Measurements from ENCODE around the gene POLR1G. TPM values are rescaled to one million over a fixed set of nuclear protein-coding genes. Genes with fewer than 3 reads are reported as not detected.
A peak's percentile ranks its signal among the peaks of the same experiment; 100 is the strongest.
"Not testable (repeated sequence)": the region's sequence is repeated elsewhere in the genome, so short reads cannot be mapped to it uniquely, and the experiment has no call there.

Gene POLR1G
- total RNA-seq, 6 donors from 2014 or later, result 1.0 to 7.7 (median 5.8) TPM

DNA sequence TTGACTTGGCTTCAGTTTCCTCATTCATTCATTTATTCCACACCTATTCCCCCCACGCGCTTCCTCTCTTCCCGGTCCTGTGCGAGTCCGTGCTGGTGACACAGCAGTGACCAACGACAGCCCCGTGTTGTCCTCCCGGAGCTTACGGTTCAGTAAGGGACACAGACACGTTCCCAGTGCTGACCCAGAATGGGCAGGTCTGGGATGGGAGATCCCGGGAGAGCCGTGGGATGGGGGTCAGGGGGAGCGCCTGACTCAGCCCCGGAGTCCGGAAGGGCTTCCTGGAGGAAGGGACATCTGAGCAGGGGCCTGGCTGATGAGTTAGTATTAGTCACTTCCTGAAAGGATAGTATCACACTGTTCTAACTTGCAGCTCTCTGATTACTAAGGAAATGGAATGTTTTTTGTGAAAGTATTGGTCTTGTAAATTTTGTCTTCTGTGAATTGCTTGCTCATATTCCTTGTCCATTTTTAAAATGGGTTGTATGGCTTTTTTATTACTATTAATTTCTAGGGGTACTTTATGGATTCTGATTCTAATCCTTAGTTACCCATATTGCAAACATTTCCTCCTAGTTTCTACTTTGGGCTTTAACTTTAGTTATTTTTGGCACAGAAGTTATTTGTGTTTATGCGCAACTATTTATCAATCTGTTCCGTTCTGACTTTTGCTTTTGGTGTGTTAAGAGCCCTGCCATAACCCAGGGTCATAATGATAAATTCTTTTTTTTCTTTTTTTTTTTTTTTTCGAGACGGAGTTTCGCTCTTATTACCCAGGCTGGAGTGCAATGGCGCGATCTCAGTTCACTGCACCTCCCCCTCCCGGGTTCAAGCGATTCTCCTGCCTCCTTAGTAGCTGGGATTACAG lies 18.0 kb downstream of the POLR1G start:
- peaks cover 2 to 18% (median 12%) of the 10 kb centered on the region in 4 donors for H3K36me3 ChIP-seq
- peak overlapping the region; percentile 86 to 94 (median 92) for H3K27ac ChIP-seq
- WGBS, 2 donors, result 14% methylated on average over 22 to 24 of the region's 24 CpGs
- peak overlapping the region; percentile 47 to 69 (median 64) for H3K4me3 ChIP-seq
- ATAC-seq (ENCODE audit: low FRiP score in 2 of 2), result peak; percentile 68 to 81
- peaks cover 38 to 65% (median 49%) of the 10 kb centered on the region in 4 donors for H3K4me1 ChIP-seq
- no peaks in the 10 kb centered on the region for H3K27me3 ChIP-seq
- H3K9me3 ChIP-seq, result no peaks in the 10 kb centered on the region
- TF ChIP-seq POLR2AphosphoS5 (IDR thresholded peaks at IDR 0.05), result peak; percentile 75 to 93
- peak in 3 of 4 donors; percentile 30 to 83 (median 81) for TF ChIP-seq EP300 (IDR thresholded peaks at IDR 0.05)
- TF ChIP-seq POLR2A (IDR thresholded peaks at IDR 0.05), result peak in 1 of 4 donors; percentile 26
- TF ChIP-seq, protein P1, sequence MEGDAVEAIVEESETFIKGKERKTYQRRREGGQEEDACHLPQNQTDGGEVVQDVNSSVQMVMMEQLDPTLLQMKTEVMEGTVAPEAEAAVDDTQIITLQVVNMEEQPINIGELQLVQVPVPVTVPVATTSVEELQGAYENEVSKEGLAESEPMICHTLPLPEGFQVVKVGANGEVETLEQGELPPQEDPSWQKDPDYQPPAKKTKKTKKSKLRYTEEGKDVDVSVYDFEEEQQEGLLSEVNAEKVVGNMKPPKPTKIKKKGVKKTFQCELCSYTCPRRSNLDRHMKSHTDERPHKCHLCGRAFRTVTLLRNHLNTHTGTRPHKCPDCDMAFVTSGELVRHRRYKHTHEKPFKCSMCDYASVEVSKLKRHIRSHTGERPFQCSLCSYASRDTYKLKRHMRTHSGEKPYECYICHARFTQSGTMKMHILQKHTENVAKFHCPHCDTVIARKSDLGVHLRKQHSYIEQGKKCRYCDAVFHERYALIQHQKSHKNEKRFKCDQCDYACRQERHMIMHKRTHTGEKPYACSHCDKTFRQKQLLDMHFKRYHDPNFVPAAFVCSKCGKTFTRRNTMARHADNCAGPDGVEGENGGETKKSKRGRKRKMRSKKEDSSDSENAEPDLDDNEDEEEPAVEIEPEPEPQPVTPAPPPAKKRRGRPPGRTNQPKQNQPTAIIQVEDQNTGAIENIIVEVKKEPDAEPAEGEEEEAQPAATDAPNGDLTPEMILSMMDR (IDR thresholded peaks at IDR 0.05), result no peak
- peak; percentile 68 to 84 for DNase-seq

- no peaks in the 10 kb centered on the region for H3K27me3 ChIP-seq
- no peaks in the 10 kb centered on the region for H3K9me3 ChIP-seq
- 1 to 5% methylated on average over 25 to 43 of the region's 73 CpGs for WGBS, 2 donors
- no peaks in the 10 kb centered on the region for H3K36me3 ChIP-seq
- DNase-seq (peak in 1 of 2 donors; percentile 90), ATAC-seq (ENCODE audit: low FRiP score in 2 of 2) (peak in 1 of 2 donors; percentile 60)
- TF ChIP-seq POLR2AphosphoS5 (IDR thresholded peaks at IDR 0.05), result peak in 1 of 2 donors; percentile 24
- TF ChIP-seq POLR2A (IDR thresholded peaks at IDR 0.05), result no peak
- TF ChIP-seq, protein P1 (IDR thresholded peaks at IDR 0.05), result peak; percentile 40 to 58 (median 54)
- no peak for TF ChIP-seq EP300 (IDR thresholded peaks at IDR 0.05)
- H3K4me3 ChIP-seq, result peak overlapping the region; percentile 12 to 53 (median 46)
- H3K4me1 ChIP-seq, result peaks cover 20 to 46% (median 30%) of the 10 kb centered on the region in 4 donors
- H3K27ac ChIP-seq, result peak overlapping the region; percentile 29 to 74 (median 56)
These were observed 22.2 kb downstream of the POLR1G start for GRCh38 chr19:45428384-45429231.

DNA sequence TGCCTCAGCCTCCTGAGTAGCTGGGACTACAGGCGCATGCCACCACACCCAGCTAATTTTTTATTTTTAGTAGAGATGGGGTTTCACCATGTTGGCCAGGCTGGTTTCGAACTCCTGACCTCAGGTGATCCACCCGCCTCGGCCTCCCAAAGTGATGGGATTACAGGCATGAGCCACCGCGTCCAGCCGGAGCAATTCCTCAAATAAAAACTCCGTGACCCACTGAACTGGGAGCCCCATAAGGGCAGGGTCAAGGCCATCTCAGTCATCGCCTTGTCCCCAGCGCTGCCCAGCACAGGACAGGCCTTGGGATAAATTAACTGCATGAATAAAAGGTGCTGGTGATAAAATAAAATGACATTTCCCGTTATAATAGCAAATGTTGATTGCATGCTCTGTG lies 23.5 kb downstream of the POLR1G start:
- not testable (repeated sequence) for H3K27me3 ChIP-seq; H3K36me3 ChIP-seq; H3K4me3 ChIP-seq; DNase-seq; H3K9me3 ChIP-seq; ATAC-seq (ENCODE audit: low FRiP score in 2 of 2)
- 73 to 89% methylated on average over 11 of the region's 11 CpGs for WGBS, 2 donors
- Histone ChIP-seq H3K4me1 (peaks cover 14 to 35% (median 22%) of the 10 kb centered on the region in 4 donors), H3K27ac (peak overlapping the region in 1 of 4 donors; percentile 67)

- not testable (repeated sequence) for H3K27ac ChIP-seq; DNase-seq; H3K4me3 ChIP-seq; H3K36me3 ChIP-seq; ATAC-seq (ENCODE audit: low FRiP score in 2 of 2); H3K27me3 ChIP-seq; H3K9me3 ChIP-seq
- H3K4me1 ChIP-seq, result peaks cover 10 to 27% (median 15%) of the 10 kb centered on the region in 4 donors
- WGBS, 2 donors, result 46 to 56% methylated on average over 9 of the region's 9 CpGs
These were observed 24.6 kb downstream of the POLR1G start for GRCh38 chr19:45431008-45431407.

- WGBS, 2 donors, result 90 to 93% methylated on average over 8 of the region's 8 CpGs
- not testable (repeated sequence) for H3K4me3 ChIP-seq; H3K27me3 ChIP-seq; DNase-seq; ATAC-seq (ENCODE audit: low FRiP score in 2 of 2); H3K36me3 ChIP-seq; H3K27ac ChIP-seq; H3K9me3 ChIP-seq
- peaks cover 10 to 20% (median 14%) of the 10 kb centered on the region in 4 donors for H3K4me1 ChIP-seq
These were observed 26.1 kb downstream of the POLR1G start for GRCh38 chr19:45432543-45432942.

- Histone ChIP-seq H3K27me3 (no peaks in the 10 kb centered on the region), H3K9me3 (no peaks in the 10 kb centered on the region), H3K36me3 (no peaks in the 10 kb centered on the region), H3K27ac (no peak overlapping the region), H3K4me3 (no peak overlapping the region), H3K4me1 (peaks cover 9 to 19% (median 10%) of the 10 kb centered on the region in 4 donors)
- 90% methylated on average over 3 of the region's 3 CpGs for WGBS, 2 donors
- ATAC-seq (ENCODE audit: low FRiP score in 2 of 2) (no peak), DNase-seq (no peak)
- TF ChIP-seq EP300 (IDR thresholded peaks at IDR 0.05) (no peak), POLR2AphosphoS5 (IDR thresholded peaks at IDR 0.05) (no peak), POLR2A (IDR thresholded peaks at IDR 0.05) (no peak)
- TF ChIP-seq, protein P1 (IDR thresholded peaks at IDR 0.05), result no peak
These were observed 30.9 kb downstream of the POLR1G start for GRCh38 chr19:45437328-45437727.
